Stimulated activated naive CD8-positive, alpha-beta T cell treated with anti-CD3 and anti-CD28 coated beads, Interleukin-15, Interleukin-2, amounts not matched to agents 100 ng/mL and 50 ng/mL, for 24 hours (primary cell): ENCODE results near the gene CYP20A1.
"Not testable (repeated sequence)": the region's sequence is repeated elsewhere in the genome, so short reads cannot be mapped to it uniquely, and the experiment has no call there.

ENCODE experiments used
- H3K27ac Mint-ChIP-seq: one replicate; pipeline ENCODE4 v1.8.0; 2021; ENCODE audit warnings: mild to moderate bottlenecking, mixed read lengths
- H3K27me3 Mint-ChIP-seq: one replicate; pipeline ENCODE4 v1.8.0; 2021; ENCODE audit warnings: mixed read lengths
- H3K36me3 Mint-ChIP-seq: one replicate; pipeline ENCODE4 v1.8.0; 2021; ENCODE audit warnings: low read depth, mixed read lengths
- H3K4me1 Mint-ChIP-seq: one replicate; pipeline ENCODE4 v1.8.0; 2021; ENCODE audit warnings: low read depth, mixed read lengths
- H3K4me3 Mint-ChIP-seq: one replicate; pipeline ENCODE4 v1.8.0; 2021; ENCODE audit warnings: mild to moderate bottlenecking, mixed read lengths
- H3K9me3 Mint-ChIP-seq: one replicate; pipeline ENCODE4 v1.8.0; 2021; ENCODE audit warnings: mixed read lengths

Gene CYP20A1

GRCh38 chr2:203328760-203329540, 90.1 kb downstream of the CYP20A1 start:
- H3K9me3 Mint-ChIP-seq: no peaks in the 10 kb centered on the region
- no peaks in the 10 kb centered on the region for H3K27me3 Mint-ChIP-seq
- H3K36me3 Mint-ChIP-seq: peaks cover 6% of the 10 kb centered on the region
- H3K4me3 Mint-ChIP-seq: peak overlapping the region; percentile 91
- peak overlapping the region; percentile 71 for H3K27ac Mint-ChIP-seq
- H3K4me1 Mint-ChIP-seq: peaks cover 40% of the 10 kb centered on the region

GRCh38 chr2:203330434-203330833, 91.6 kb downstream of the CYP20A1 start:
- H3K36me3 Mint-ChIP-seq: peaks cover 11% of the 10 kb centered on the region
- H3K9me3 Mint-ChIP-seq: no peaks in the 10 kb centered on the region
- H3K27me3 Mint-ChIP-seq: no peaks in the 10 kb centered on the region
- no peak overlapping the region for H3K27ac Mint-ChIP-seq
- peaks cover 40% of the 10 kb centered on the region for H3K4me1 Mint-ChIP-seq
- H3K4me3 Mint-ChIP-seq: peak overlapping the region; percentile 91

GRCh38 chr2:203338322-203338721, 99.5 kb downstream of the CYP20A1 start:
- H3K36me3 Mint-ChIP-seq: peaks cover 32% of the 10 kb centered on the region
- H3K27ac Mint-ChIP-seq: no peak overlapping the region

GRCh38 chr2:203340791-203341487, 102.1 kb downstream of the CYP20A1 start:
- H3K36me3 Mint-ChIP-seq: peaks cover 32% of the 10 kb centered on the region

More at GRCh38 chr2:203338322-203338721, 99.5 kb downstream of the CYP20A1 start:
- H3K9me3 Mint-ChIP-seq: no peaks in the 10 kb centered on the region
- peaks cover under 1% of the 10 kb centered on the region for H3K4me1 Mint-ChIP-seq
- H3K27me3 Mint-ChIP-seq: no peaks in the 10 kb centered on the region
- H3K4me3 Mint-ChIP-seq: no peak overlapping the region

GRCh38 chr2:203341741-203342310, 103.0 kb downstream of the CYP20A1 start:
- no peaks in the 10 kb centered on the region for H3K9me3 Mint-ChIP-seq
- peaks cover 30% of the 10 kb centered on the region for H3K36me3 Mint-ChIP-seq
- no peak overlapping the region for H3K27ac Mint-ChIP-seq
- H3K4me3 Mint-ChIP-seq: no peak overlapping the region
- no peaks in the 10 kb centered on the region for H3K4me1 Mint-ChIP-seq
- H3K27me3 Mint-ChIP-seq: no peaks in the 10 kb centered on the region

More at GRCh38 chr2:203340791-203341487, 102.1 kb downstream of the CYP20A1 start:
- no peaks in the 10 kb centered on the region for H3K27me3 Mint-ChIP-seq
- no peak overlapping the region for H3K4me3 Mint-ChIP-seq
- no peaks in the 10 kb centered on the region for H3K9me3 Mint-ChIP-seq
- H3K27ac Mint-ChIP-seq: no peak overlapping the region
- H3K4me1 Mint-ChIP-seq: no peaks in the 10 kb centered on the region

GRCh38 chr2:203342374-203342773, 103.6 kb downstream of the CYP20A1 start:
- H3K27ac Mint-ChIP-seq, H3K4me3 Mint-ChIP-seq, H3K4me1 Mint-ChIP-seq, H3K9me3 Mint-ChIP-seq, H3K27me3 Mint-ChIP-seq: not testable (repeated sequence)
- H3K36me3 Mint-ChIP-seq: peaks cover 25% of the 10 kb centered on the region

GRCh38 chr2:203344667-203345066, 105.8 kb downstream of the CYP20A1 start:
- no peaks in the 10 kb centered on the region for H3K4me1 Mint-ChIP-seq
- H3K27ac Mint-ChIP-seq: no peak overlapping the region
- no peaks in the 10 kb centered on the region for H3K27me3 Mint-ChIP-seq
- H3K36me3 Mint-ChIP-seq: peaks cover 24% of the 10 kb centered on the region
- H3K4me3 Mint-ChIP-seq: no peak overlapping the region
- no peaks in the 10 kb centered on the region for H3K9me3 Mint-ChIP-seq

GRCh38 chr2:203346612-203347011, 107.8 kb downstream of the CYP20A1 start:
- Mint-ChIP-seq H3K9me3 (no peaks in the 10 kb centered on the region), H3K27ac (no peak overlapping the region), H3K4me3 (no peak overlapping the region), H3K4me1 (no peaks in the 10 kb centered on the region), H3K36me3 (peaks cover 26% of the 10 kb centered on the region), H3K27me3 (no peaks in the 10 kb centered on the region)

- no peaks in the 10 kb centered on the region for H3K4me1 Mint-ChIP-seq
- no peaks in the 10 kb centered on the region for H3K27me3 Mint-ChIP-seq
- H3K27ac Mint-ChIP-seq: no peak overlapping the region
- H3K9me3 Mint-ChIP-seq: no peaks in the 10 kb centered on the region
- peaks cover 20% of the 10 kb centered on the region for H3K36me3 Mint-ChIP-seq
- H3K4me3 Mint-ChIP-seq: no peak overlapping the region
Measured at GRCh38 chr2:203347375-203347774, 108.6 kb downstream of the CYP20A1 start.

GRCh38 chr2:203352604-203353255, 113.9 kb downstream of the CYP20A1 start:
- Mint-ChIP-seq H3K36me3 (peaks cover 4% of the 10 kb centered on the region), H3K27ac (no peak overlapping the region), H3K27me3 (no peaks in the 10 kb centered on the region), H3K9me3 (no peaks in the 10 kb centered on the region), H3K4me3 (no peak overlapping the region), H3K4me1 (no peaks in the 10 kb centered on the region)

- H3K36me3 Mint-ChIP-seq: peaks cover 8% of the 10 kb centered on the region
- H3K4me1 Mint-ChIP-seq: no peaks in the 10 kb centered on the region
- no peaks in the 10 kb centered on the region for H3K9me3 Mint-ChIP-seq
- no peak overlapping the region for H3K4me3 Mint-ChIP-seq
- H3K27me3 Mint-ChIP-seq: no peaks in the 10 kb centered on the region
- no peak overlapping the region for H3K27ac Mint-ChIP-seq
Measured at GRCh38 chr2:203354966-203355365, 116.1 kb downstream of the CYP20A1 start.
